Osteoblast (primary cell): ENCODE results near the gene ADAMTS9. TPM values are rescaled to one million over a fixed set of nuclear protein-coding genes. Genes with fewer than 3 reads are reported as not detected.

Source experiments
- DNase-seq: peaks from one replicate; pipeline ENCODE4 v3.0.0; 2011; ENCODE audit warnings: low spot score, mixed read lengths; ENCODE audit not compliant: insufficient read length; ENCODE audit errors: missing footprints
- H2AFZ ChIP-seq: 2 replicates; pipeline ENCODE4 v1.6.0; 2011; ENCODE audit warnings: mild to moderate bottlenecking, low read length
- H3K27ac ChIP-seq: 2 replicates; pipeline ENCODE4 v1.5.1; 2011; ENCODE audit warnings: mild to moderate bottlenecking, low read depth, low read length, moderate library complexity
- H3K27me3 ChIP-seq: 2 replicates; pipeline ENCODE4 v1.6.0; 2012; ENCODE audit warnings: mild to moderate bottlenecking, control low read depth, inconsistent platforms, low read length, moderate library complexity; ENCODE audit not compliant: insufficient read depth
- H3K36me3 ChIP-seq: 2 replicates; pipeline ENCODE4 v1.5.1; 2011; ENCODE audit warnings: mild to moderate bottlenecking, low read length, control low read depth, moderate library complexity; ENCODE audit not compliant: insufficient read depth
- H3K4me1 ChIP-seq: 2 replicates; pipeline ENCODE4 v1.5.1; 2011; ENCODE audit warnings: mild to moderate bottlenecking, low read length, control low read depth, moderate library complexity; ENCODE audit not compliant: insufficient read depth
- H3K4me2 ChIP-seq: 2 replicates; pipeline ENCODE4 v1.6.0; 2011; ENCODE audit warnings: mild to moderate bottlenecking, low read length; ENCODE audit not compliant: insufficient read depth
- H3K4me3 ChIP-seq: fragments of 200-600 bp; sonication (generic); 3 replicates; pipeline ENCODE4 v1.5.1; 2012; ENCODE audit warnings: mild to moderate bottlenecking, low read length, inconsistent platforms; ENCODE audit not compliant: insufficient read depth
- H3K79me2 ChIP-seq: 2 replicates; pipeline ENCODE4 v1.6.0; 2012; ENCODE audit warnings: mild to moderate bottlenecking, low read length, control low read depth, inconsistent platforms; ENCODE audit not compliant: insufficient read depth
- H3K9me3 ChIP-seq: 2 replicates; pipeline ENCODE4 v1.5.1; 2011; ENCODE audit warnings: low read depth, low read length, control low read depth
- H4K20me1 ChIP-seq: 2 replicates; pipeline ENCODE4 v1.6.0; 2012; ENCODE audit warnings: mild to moderate bottlenecking, low read length, control low read depth; ENCODE audit not compliant: insufficient read depth
- total RNA-seq: library from RNA; depleted of rRNA; stranded (reverse); fragments of >200 nt; gene quantifications from 2 replicates; pipeline ENCODE4 v1.2.3, GENCODE V29; 2012
- TF ChIP-seq, protein P1 (sequence below): IDR thresholded peaks from 2 replicates; pipeline ENCODE4 v1.5.1; 2011; ENCODE audit warnings: mild to moderate bottlenecking, low read depth, low read length, moderate library complexity; ENCODE audit errors: extremely low read depth

ADAMTS9 gene
- total RNA-seq, 1 donor = 4.0 TPM

DNA sequence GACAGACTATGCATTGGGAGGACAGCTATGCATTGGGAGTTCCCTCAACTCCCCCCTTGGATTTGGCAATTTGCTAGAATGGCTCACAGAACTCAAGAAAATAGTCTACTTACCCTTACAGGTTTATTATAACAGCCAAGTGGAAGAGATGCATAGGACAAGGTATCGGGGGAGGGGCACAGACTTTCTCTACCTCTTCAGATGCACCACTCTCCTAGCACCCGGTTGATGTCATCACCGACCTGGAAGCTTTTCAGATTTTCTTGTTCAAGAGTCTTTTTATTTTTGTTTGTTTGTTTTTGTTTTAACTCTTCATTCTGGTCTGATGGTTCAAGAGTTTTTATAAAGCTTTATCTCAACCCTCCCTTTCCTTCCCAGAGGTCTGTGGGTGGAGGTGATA lies 20.7 kb upstream of the ADAMTS9 start:
- TF ChIP-seq, protein P1, sequence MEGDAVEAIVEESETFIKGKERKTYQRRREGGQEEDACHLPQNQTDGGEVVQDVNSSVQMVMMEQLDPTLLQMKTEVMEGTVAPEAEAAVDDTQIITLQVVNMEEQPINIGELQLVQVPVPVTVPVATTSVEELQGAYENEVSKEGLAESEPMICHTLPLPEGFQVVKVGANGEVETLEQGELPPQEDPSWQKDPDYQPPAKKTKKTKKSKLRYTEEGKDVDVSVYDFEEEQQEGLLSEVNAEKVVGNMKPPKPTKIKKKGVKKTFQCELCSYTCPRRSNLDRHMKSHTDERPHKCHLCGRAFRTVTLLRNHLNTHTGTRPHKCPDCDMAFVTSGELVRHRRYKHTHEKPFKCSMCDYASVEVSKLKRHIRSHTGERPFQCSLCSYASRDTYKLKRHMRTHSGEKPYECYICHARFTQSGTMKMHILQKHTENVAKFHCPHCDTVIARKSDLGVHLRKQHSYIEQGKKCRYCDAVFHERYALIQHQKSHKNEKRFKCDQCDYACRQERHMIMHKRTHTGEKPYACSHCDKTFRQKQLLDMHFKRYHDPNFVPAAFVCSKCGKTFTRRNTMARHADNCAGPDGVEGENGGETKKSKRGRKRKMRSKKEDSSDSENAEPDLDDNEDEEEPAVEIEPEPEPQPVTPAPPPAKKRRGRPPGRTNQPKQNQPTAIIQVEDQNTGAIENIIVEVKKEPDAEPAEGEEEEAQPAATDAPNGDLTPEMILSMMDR = no peak
- H3K4me3 ChIP-seq = no peak overlapping the region
- H4K20me1 ChIP-seq = no peaks in the 10 kb centered on the region
- DNase-seq = no peak
- no peaks in the 10 kb centered on the region for H3K36me3 ChIP-seq
- no peak overlapping the region for H2AFZ ChIP-seq
- no peaks in the 10 kb centered on the region for H3K4me1 ChIP-seq
- H3K9me3 ChIP-seq = no peaks in the 10 kb centered on the region
- no peaks in the 10 kb centered on the region for H3K27me3 ChIP-seq
- H3K4me2 ChIP-seq = no peak overlapping the region
- no peaks in the 10 kb centered on the region for H3K79me2 ChIP-seq
- H3K27ac ChIP-seq = no peak overlapping the region

DNA sequence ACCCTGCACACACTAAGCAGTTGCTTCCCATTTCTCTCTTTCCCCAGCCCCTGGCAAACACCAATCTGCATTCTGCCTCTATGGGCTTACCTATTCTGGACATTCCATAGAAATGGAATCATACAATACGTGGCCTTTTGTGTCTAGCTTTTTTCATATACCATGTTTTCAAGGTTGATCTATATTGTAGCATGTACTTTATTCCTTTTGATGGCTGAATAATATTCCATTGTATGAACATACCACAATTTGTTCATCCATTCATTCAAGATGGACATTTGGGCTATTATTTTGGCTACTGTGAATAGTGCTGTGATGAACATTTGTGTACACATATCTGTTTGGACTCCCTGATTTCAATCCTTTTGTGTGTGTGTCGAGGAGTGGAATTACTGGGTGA lies 18.1 kb upstream of the ADAMTS9 start:
- no peaks in the 10 kb centered on the region for H3K79me2 ChIP-seq
- no peaks in the 10 kb centered on the region for H3K9me3 ChIP-seq
- H2AFZ ChIP-seq = no peak overlapping the region
- no peak overlapping the region for H3K27ac ChIP-seq
- H3K27me3 ChIP-seq = no peaks in the 10 kb centered on the region
- DNase-seq = no peak
- no peaks in the 10 kb centered on the region for H3K4me1 ChIP-seq
- H4K20me1 ChIP-seq = no peaks in the 10 kb centered on the region
- TF ChIP-seq, protein P1 = no peak
- H3K4me2 ChIP-seq = no peak overlapping the region
- no peaks in the 10 kb centered on the region for H3K36me3 ChIP-seq
- H3K4me3 ChIP-seq = no peak overlapping the region

DNA sequence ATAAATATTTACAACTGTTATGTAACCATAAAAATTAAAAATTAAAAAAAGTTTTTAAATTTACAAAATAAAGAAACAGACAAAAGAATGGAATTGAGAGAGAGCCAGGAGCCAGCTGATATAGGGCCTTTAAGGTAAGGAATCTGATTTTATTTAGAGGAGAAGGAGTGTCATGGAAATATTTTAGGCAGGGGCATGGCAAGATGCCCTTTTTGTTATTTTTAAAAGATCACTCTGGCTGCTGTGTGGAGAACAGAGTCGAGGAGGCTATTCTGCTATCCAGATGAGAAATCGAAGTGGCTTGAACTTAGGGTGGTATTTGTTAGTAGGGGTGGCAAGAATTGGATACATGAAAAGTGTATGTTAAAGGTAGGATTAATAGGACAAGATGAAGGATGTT lies 9.1 kb upstream of the ADAMTS9 start:
- Histone ChIP-seq H2AFZ (no peak overlapping the region), H3K4me3 (no peak overlapping the region), H3K36me3 (no peaks in the 10 kb centered on the region), H3K79me2 (no peaks in the 10 kb centered on the region), H3K27me3 (no peaks in the 10 kb centered on the region), H3K4me1 (no peaks in the 10 kb centered on the region), H3K27ac (no peak overlapping the region), H4K20me1 (no peaks in the 10 kb centered on the region), H3K9me3 (no peaks in the 10 kb centered on the region), H3K4me2 (no peak overlapping the region)
- TF ChIP-seq, protein P1 = no peak
- no peak for DNase-seq

DNA sequence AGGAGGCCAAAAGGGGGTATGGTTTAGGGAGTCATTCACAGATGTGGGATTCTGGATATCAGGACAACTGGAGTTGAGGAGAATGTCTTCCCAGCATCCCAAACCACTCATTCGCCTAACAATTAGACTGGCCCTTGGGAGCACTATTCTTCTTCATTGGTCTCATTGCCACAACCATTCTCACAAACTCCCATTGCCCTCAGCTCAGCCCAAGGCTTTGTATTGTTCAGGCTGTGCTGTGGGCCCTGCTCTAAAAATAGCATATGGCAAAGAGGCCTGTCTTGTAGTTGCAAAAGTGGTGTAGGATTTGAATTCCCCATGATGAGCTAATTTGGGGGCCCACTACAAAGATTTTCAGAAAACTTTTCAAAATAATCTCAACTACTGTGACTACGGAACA lies 6.3 kb upstream of the ADAMTS9 start:
- Histone ChIP-seq H3K27me3 (peaks cover 4% of the 10 kb centered on the region), H4K20me1 (no peaks in the 10 kb centered on the region), H3K4me2 (no peak overlapping the region), H3K36me3 (no peaks in the 10 kb centered on the region), H3K4me1 (peaks cover 2% of the 10 kb centered on the region), H3K4me3 (no peak overlapping the region), H3K79me2 (no peaks in the 10 kb centered on the region), H2AFZ (no peak overlapping the region), H3K27ac (no peak overlapping the region), H3K9me3 (no peaks in the 10 kb centered on the region)
- DNase-seq = no peak
- TF ChIP-seq, protein P1 = no peak
